Stomach smooth muscle (tissue), 2 donors: ENCODE measurements around the gene GGTLC1.
"Not testable (repeated sequence)": the region's sequence is repeated elsewhere in the genome, so short reads cannot be mapped to it uniquely, and the experiment has no call there.

ENCODE experiments used
- H3K27ac ChIP-seq: one replicate; pipeline ENCODE4 v1.7.0; 2013; ENCODE audit warnings: mild to moderate bottlenecking, low read length, inconsistent platforms
- H3K27me3 ChIP-seq, 2 donors: one replicate each; pipeline ENCODE4 v1.7.0; 2013; ENCODE audit warnings: low read length in 2 of 2; ENCODE audit not compliant: insufficient read depth in 2 of 2, control insufficient read depth in 1 of 2
- H3K36me3 ChIP-seq, 2 donors: one replicate each; pipeline ENCODE4 v1.7.0; 2013; ENCODE audit warnings: low read length in 2 of 2; ENCODE audit not compliant: control insufficient read depth in 2 of 2, insufficient read depth in 2 of 2
- H3K4me1 ChIP-seq: one replicate; pipeline ENCODE4 v1.7.0; 2013; ENCODE audit warnings: low read length; ENCODE audit not compliant: control insufficient read depth, insufficient read depth
- H3K4me3 ChIP-seq, 2 donors: one replicate each; pipeline ENCODE4 v1.7.0; 2013; ENCODE audit warnings: low read length in 2 of 2
- H3K9ac ChIP-seq, 2 donors: one replicate each; pipeline ENCODE4 v1.7.0; 2013; ENCODE audit warnings: low read length in 2 of 2, mild to moderate bottlenecking in 1 of 2
- H3K9me3 ChIP-seq, 2 donors: one replicate each; pipeline ENCODE4 v1.7.0; 2013; ENCODE audit warnings: low read length in 2 of 2; ENCODE audit not compliant: control insufficient read depth in 2 of 2
- donor health status: healthy.
- donor health status: Pancreatic carcinoma.

Gene GGTLC1

GRCh38 chr20:23981526-23981925, 7.1 kb downstream of the GGTLC1 start:
- not testable (repeated sequence) for H3K36me3 ChIP-seq, H3K9ac ChIP-seq, H3K4me3 ChIP-seq, H3K4me1 ChIP-seq, H3K27ac ChIP-seq, H3K27me3 ChIP-seq, H3K9me3 ChIP-seq

- H3K27me3 ChIP-seq, H3K36me3 ChIP-seq, H3K9me3 ChIP-seq, H3K9ac ChIP-seq, H3K27ac ChIP-seq, H3K4me1 ChIP-seq, H3K4me3 ChIP-seq: not testable (repeated sequence)
Observed at GRCh38 chr20:23981014-23981413, 7.6 kb downstream of the GGTLC1 start.

- not testable (repeated sequence) for H3K27ac ChIP-seq, H3K4me1 ChIP-seq, H3K9me3 ChIP-seq, H3K9ac ChIP-seq, H3K36me3 ChIP-seq, H3K27me3 ChIP-seq, H3K4me3 ChIP-seq
Observed at GRCh38 chr20:23979899-23980811, 8.4 kb downstream of the GGTLC1 start.

GRCh38 chr20:23979380-23979779, 9.2 kb downstream of the GGTLC1 start:
- not testable (repeated sequence) for H3K4me3 ChIP-seq

GRCh38 chr20:23978457-23978856, 10.1 kb downstream of the GGTLC1 start:
- H3K36me3 ChIP-seq, H3K27me3 ChIP-seq, H3K9me3 ChIP-seq, H3K27ac ChIP-seq, H3K9ac ChIP-seq, H3K4me3 ChIP-seq, H3K4me1 ChIP-seq: not testable (repeated sequence)

More at GRCh38 chr20:23979380-23979779, 9.2 kb downstream of the GGTLC1 start:
- H3K36me3 ChIP-seq, H3K27me3 ChIP-seq, H3K27ac ChIP-seq, H3K9me3 ChIP-seq, H3K4me1 ChIP-seq, H3K9ac ChIP-seq: not testable (repeated sequence)

GRCh38 chr20:23974966-23975365, 13.6 kb downstream of the GGTLC1 start:
- no peak overlapping the region for H3K4me3 ChIP-seq
- H3K36me3 ChIP-seq, result no peaks in the 10 kb centered on the region
- H3K27me3 ChIP-seq, result no peaks in the 10 kb centered on the region

GRCh38 chr20:23971310-23971709, 17.3 kb downstream of the GGTLC1 start:
- no peak overlapping the region for H3K4me3 ChIP-seq
- no peak overlapping the region for H3K27ac ChIP-seq
- H3K27me3 ChIP-seq, result no peaks in the 10 kb centered on the region
- H3K9ac ChIP-seq, result no peak overlapping the region
- H3K4me1 ChIP-seq, result no peaks in the 10 kb centered on the region
- H3K9me3 ChIP-seq, result no peaks in the 10 kb centered on the region
- H3K36me3 ChIP-seq, result no peaks in the 10 kb centered on the region

More at GRCh38 chr20:23974966-23975365, 13.6 kb downstream of the GGTLC1 start:
- no peaks in the 10 kb centered on the region for H3K4me1 ChIP-seq
- no peak overlapping the region for H3K9ac ChIP-seq
- no peak overlapping the region for H3K27ac ChIP-seq
- no peaks in the 10 kb centered on the region for H3K9me3 ChIP-seq

GRCh38 chr20:23970049-23970448, 18.5 kb downstream of the GGTLC1 start:
- no peak overlapping the region for H3K4me3 ChIP-seq
- H3K27ac ChIP-seq, result no peak overlapping the region
- no peaks in the 10 kb centered on the region for H3K4me1 ChIP-seq
- no peaks in the 10 kb centered on the region for H3K27me3 ChIP-seq
- H3K9ac ChIP-seq, result no peak overlapping the region
- no peaks in the 10 kb centered on the region for H3K9me3 ChIP-seq
- H3K36me3 ChIP-seq, result no peaks in the 10 kb centered on the region

- Histone ChIP-seq H3K4me3 (no peak overlapping the region), H3K9me3 (no peaks in the 10 kb centered on the region), H3K27me3 (no peaks in the 10 kb centered on the region), H3K36me3 (no peaks in the 10 kb centered on the region), H3K27ac (no peak overlapping the region), H3K4me1 (no peaks in the 10 kb centered on the region), H3K9ac (no peak overlapping the region)
Observed at GRCh38 chr20:23967616-23967979, 21.0 kb downstream of the GGTLC1 start.

GRCh38 chr20:23966927-23967615, 21.5 kb downstream of the GGTLC1 start:
- Histone ChIP-seq H3K9ac (no peak overlapping the region), H3K4me1 (no peaks in the 10 kb centered on the region), H3K27me3 (no peaks in the 10 kb centered on the region), H3K9me3 (no peaks in the 10 kb centered on the region), H3K4me3 (no peak overlapping the region), H3K27ac (no peak overlapping the region), H3K36me3 (no peaks in the 10 kb centered on the region)

- no peaks in the 10 kb centered on the region for H3K4me1 ChIP-seq
- no peak overlapping the region for H3K4me3 ChIP-seq
- H3K36me3 ChIP-seq, result no peaks in the 10 kb centered on the region
- no peak overlapping the region for H3K9ac ChIP-seq
- no peak overlapping the region for H3K27ac ChIP-seq
- H3K27me3 ChIP-seq, result no peaks in the 10 kb centered on the region
- no peaks in the 10 kb centered on the region for H3K9me3 ChIP-seq
Observed at GRCh38 chr20:23966298-23966697, 22.3 kb downstream of the GGTLC1 start.
